COLO668 (cell line): ENCODE data around the gene TRPC3.

Experiments used
- DNase-seq: peaks from one replicate; lab custom pipeline; 2025; ENCODE audit not compliant: unreplicated experiment; lab: John Stamatoyannopoulos, UW

TRPC3 gene

DNA sequence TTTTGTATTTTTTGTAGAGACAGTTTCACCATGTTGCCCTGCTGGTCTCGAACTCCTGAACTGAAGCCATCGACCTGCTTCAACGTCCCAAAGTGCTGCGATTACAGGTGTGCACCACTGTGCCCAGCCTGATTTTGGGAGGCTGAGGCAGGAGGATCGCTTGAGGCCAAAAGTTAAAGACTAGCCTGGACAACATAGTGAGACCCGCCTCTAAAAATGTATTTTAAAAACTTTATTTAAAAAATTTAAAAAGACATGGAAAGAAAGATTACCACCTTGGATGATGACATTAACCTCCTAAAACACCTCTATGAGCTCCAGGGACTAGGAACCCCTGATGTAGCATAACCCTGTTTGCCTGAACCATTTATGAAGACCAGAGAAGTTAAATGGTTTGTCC lies 75.8 kb downstream of the TRPC3 start:
- DNase-seq: no peak

DNA sequence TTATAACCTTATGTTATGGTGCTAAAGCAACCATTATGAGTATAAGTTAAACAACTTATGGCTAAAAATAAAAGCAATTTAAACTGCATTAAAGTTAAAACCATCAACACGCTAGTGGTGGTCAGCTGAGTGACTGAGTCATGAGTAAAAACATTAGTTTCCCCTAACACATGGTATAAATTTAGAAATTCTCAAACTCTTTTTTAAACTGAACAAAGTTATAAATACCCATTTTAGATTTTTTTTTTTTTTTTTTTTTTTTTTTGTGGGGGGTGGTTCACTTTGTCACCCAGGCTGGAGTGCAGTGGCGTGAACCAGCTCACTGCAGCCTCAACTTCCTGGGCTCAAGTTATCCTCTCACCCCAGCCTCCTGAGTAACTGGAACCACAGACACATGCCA lies 76.2 kb downstream of the TRPC3 start:
- no peak for DNase-seq

GRCh38 chr4:121873604-121874003 lies 78.3 kb downstream of the TRPC3 start:
- no peak for DNase-seq

GRCh38 chr4:121869841-121870822 lies 81.7 kb downstream of the TRPC3 start, which contains the start of gene BBS7:
BBS7 (minus strand) TSS chr4:121870474; CDS start chr4:121870313, 161 bp downstream.
- DNase-seq: peak; percentile 96

GRCh38 chr4:121863799-121864198 lies 88.1 kb downstream of the TRPC3 start:
- peak; percentile 2 for DNase-seq

- no peak for DNase-seq
Observed at GRCh38 chr4:121861426-121861825, 90.4 kb downstream of the TRPC3 start.

DNA sequence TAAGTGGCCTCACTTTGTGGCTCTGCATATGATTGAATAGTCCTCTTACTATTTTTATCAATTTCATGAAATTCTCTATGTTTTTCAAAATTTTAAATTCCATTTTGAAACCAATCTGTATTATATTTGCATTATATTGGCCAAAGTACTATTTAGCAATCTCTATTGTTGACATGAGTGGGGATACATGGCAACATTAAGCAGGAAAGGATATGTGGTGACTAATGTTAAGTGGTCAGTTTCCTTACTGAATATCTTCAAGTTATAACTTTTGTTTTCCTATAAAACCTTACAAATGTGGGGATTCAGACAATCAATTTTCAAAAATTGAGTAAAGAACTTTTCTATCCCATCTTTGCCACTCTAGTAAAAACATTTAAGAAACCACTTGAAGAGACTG lies 91.7 kb downstream of the TRPC3 start:
- DNase-seq: no peak

GRCh38 chr4:121851354-121851753 lies 100.5 kb downstream of the TRPC3 start:
- no peak for DNase-seq

DNA sequence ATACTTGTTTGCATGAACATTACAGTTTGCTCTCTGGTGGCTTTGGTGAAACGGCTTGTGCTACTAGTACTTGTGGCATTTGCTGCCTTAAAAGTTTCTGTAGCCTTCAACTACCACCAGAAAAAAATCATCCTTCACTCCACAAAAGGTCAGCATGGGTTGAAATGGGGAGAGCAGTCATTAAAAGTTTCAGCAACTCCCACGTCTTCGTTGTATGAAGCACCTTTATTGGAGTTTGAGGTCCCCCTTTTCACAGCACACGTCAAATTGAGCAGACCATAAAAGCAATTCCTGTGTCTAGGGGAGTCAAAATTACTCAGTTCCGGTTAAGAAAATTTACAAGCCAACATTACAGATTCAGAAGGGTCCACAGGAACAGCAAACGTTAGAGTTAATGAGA lies 105.2 kb downstream of the TRPC3 start:
- DNase-seq: no peak

- DNase-seq: no peak
Observed at GRCh38 chr4:121842862-121843261, 109.0 kb downstream of the TRPC3 start.

GRCh38 chr4:121838136-121838535 lies 113.7 kb downstream of the TRPC3 start:
- DNase-seq: no peak

GRCh38 chr4:121829511-121829910 lies 122.3 kb downstream of the TRPC3 start:
- DNase-seq: no peak
